Right lobe of liver (tissue), 6 donors: ENCODE data around the gene D2HGDH. TPM values are rescaled to one million over a fixed set of nuclear protein-coding genes. Genes with fewer than 3 reads are reported as not detected.
"Not testable (repeated sequence)": the region's sequence is repeated elsewhere in the genome, so short reads cannot be mapped to it uniquely, and the experiment has no call there.

ENCODE experiments used
- ATAC-seq, 4 donors: fragments of 200-7000 bp; cut with Tn5 transposase; one replicate each; pipeline ENCODE4 v1.9.1; 2020; ENCODE audit warnings: mild to moderate bottlenecking in 4 of 4, moderate library complexity in 4 of 4
- DNase-seq, 3 donors: peaks; one replicate each; pipeline ENCODE4 v3.0.0-alpha.2; 2020
- H3K27ac ChIP-seq, 3 donors: fragments of 200-600 bp; one replicate each; pipeline ENCODE4 v1.8.0; 2022
- H3K27me3 ChIP-seq, 2 donors: fragments of 200-600 bp; one replicate each; pipeline ENCODE4 v1.8.0; 2022
- H3K36me3 ChIP-seq, 4 donors: fragments of 200-600 bp; sonication (generic) in 1 of 4; one replicate each; pipeline versions ENCODE4 v1.5.1 to v1.8.0; 2017 to 2022; ENCODE audit warnings: control low read depth in 1 of 4
- H3K4me1 ChIP-seq, 4 donors: fragments of 200-600 bp; sonication (generic) in 1 of 4; one replicate each; pipeline versions ENCODE4 v1.5.1 to v1.8.0; 2017 to 2022; ENCODE audit warnings: control low read depth in 1 of 4
- H3K4me3 ChIP-seq, 3 donors: fragments of 200-600 bp; one replicate each; pipeline ENCODE4 v1.8.0; 2022
- H3K9me3 ChIP-seq, 4 donors: fragments of 200-600 bp; sonication (generic) in 1 of 4; one replicate each; pipeline versions ENCODE4 v1.5.1 to v1.8.0; 2017 to 2022; ENCODE audit warnings: control low read depth in 1 of 4
- CTCF ChIP-seq, 4 donors: fragments of 200-600 bp in 3 of 4; fragments of 450-650 bp in 1 of 4; IDR thresholded peaks; one replicate each; pipeline versions ENCODE4 v1.5.1 to v1.8.0; 2016 to 2022; ENCODE audit warnings: antibody characterized with exemption in 4 of 4, mild to moderate bottlenecking in 2 of 4
- POLR2A ChIP-seq: fragments of 450-650 bp; IDR thresholded peaks from one replicate; pipeline ENCODE4 v1.6.1; 2017; ENCODE audit warnings: antibody characterized with exemption, mild to moderate bottlenecking
- WGBS: methylation state at CpG from one replicate; pipeline ENCODE4 v1.1.6; 2018; ENCODE audit warnings: low coverage, low lambda C conversion rate; ENCODE audit not compliant: insufficient coverage; ENCODE audit errors: missing lambda C conversion rate; 5-methylcytosine and 5-hydroxymethylcytosine counted together
- intact Hi-C, 2 donors: fragments of 100-400 bp; cut with DNase I; formaldehyde crosslinking; loops; one replicate each; pipeline versions ENCODE4 v1.11.2 to v1.14.1; 2022
- total RNA-seq, 6 experiments: library from RNA; depleted of rRNA in 2 of 6; stranded (reverse); fragments of >200 nt in 2 of 6; fragmentation: NEBNext Ultra II Directional in 3 of 6; extraction: Animal tissue kit (Norgen Biotek cat#: 25700) in 3 of 6; gene quantifications; one replicate each; pipeline versions ENCODE4 v1.1.0 to v1.2.4, GENCODE V29; 2016 to 2023
- donor health status: DM: no; HTN: yes; CAD: no.
- donor health status: DM: no; HTN: no; CAD: no.
- donor health status: DM: no; HTN: no; CAD: no.
- donor health status: DM: no; HTN: yes; CAD: no.
- donor health status: DM: no; HTN: yes; CAD: no.

Gene D2HGDH
- total RNA-seq, 6 experiments from 2014 or later, result 18.9 to 38.6 (median 25.9) TPM

- TF ChIP-seq POLR2A (no peak), CTCF (IDR thresholded peaks at IDR 0.05) (no peak)
- Histone ChIP-seq H3K27ac (no peak overlapping the region), H3K27me3 (no peaks in the 10 kb centered on the region), H3K36me3 (no peaks in the 10 kb centered on the region), H3K4me1 (peaks cover 0 to 16% (median 0%) of the 10 kb centered on the region in 4 donors), H3K4me3 (no peak overlapping the region), H3K9me3 (no peaks in the 10 kb centered on the region)
- peak; percentile 20 to 53 (median 42) for DNase-seq
- ATAC-seq, result no peak
- intact Hi-C loops, result no loop called here
- 38% methylated on average over 8 of the region's 35 CpGs for WGBS
Observed at GRCh38 chr2:241804326-241805229, 70.1 kb downstream of the D2HGDH start.

- H3K27ac ChIP-seq, H3K9me3 ChIP-seq, H3K27me3 ChIP-seq, ATAC-seq, DNase-seq, intact Hi-C loops, H3K4me3 ChIP-seq, H3K36me3 ChIP-seq: not testable (repeated sequence)
- peaks cover 0 to 23% (median 0%) of the 10 kb centered on the region in 4 donors for H3K4me1 ChIP-seq
- WGBS, result 80% methylated on average over 1 of the region's 8 CpGs
Observed at GRCh38 chr2:241806217-241806616, 71.8 kb downstream of the D2HGDH start.

DNA sequence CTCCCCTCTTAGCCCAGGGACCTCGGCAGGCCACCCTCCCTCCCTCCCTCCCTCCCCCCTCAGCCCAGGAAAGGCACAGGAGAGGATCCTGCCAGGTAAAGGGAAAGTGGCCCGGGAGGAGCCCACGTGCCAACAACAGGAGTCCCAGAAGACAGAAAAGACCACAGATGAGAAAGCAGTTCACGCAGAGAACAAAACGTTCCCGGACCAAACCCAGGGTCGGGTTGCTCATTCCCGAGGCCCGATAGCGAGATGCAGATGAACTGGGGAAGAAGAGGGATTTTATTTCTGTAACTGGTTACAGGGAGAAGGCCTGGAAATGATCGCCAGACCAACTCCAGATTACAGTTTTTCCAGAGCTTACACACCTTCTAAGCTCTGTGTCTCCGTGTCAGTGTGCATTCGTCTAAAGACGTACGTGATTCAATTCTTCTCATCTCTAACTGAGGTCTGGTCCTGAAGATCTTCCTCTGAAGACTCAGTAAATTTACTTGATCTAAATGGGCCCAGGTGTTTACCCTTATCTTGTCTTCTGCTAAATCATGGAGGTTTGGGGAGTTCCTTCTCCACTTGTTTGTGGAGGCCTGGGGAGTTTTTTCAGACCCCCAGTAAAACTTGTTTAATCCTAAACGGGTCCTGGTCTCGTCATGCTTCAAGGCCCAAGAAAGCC, 73.8 kb downstream of the D2HGDH start:
- intact Hi-C loops, result no loop called here
- peak overlapping the region in 2 of 3 donors; percentile 67 to 89 for H3K27ac ChIP-seq

GRCh38 chr2:241808721-241809382, 74.4 kb downstream of the D2HGDH start, which contains the start of gene NEU4:
NEU4 (plus strand) TSS chr2:241809193; CDS start chr2:241814485, 5,292 bp downstream.
- no peaks in the 10 kb centered on the region for H3K9me3 ChIP-seq
- H3K27me3 ChIP-seq, result no peaks in the 10 kb centered on the region
- 48% methylated on average over 13 of the region's 31 CpGs for WGBS
- intact Hi-C loops, result no loop called here
- peaks cover 0 to 27% (median 3%) of the 10 kb centered on the region in 4 donors for H3K4me1 ChIP-seq
- TF ChIP-seq CTCF (IDR thresholded peaks at IDR 0.05), result no peak
- TF ChIP-seq POLR2A, result peak; percentile 65
- no peaks in the 10 kb centered on the region for H3K36me3 ChIP-seq
- ATAC-seq (peak; percentile 77 to 90 (median 86)), DNase-seq (peak; percentile 73 to 93 (median 91))
- H3K27ac ChIP-seq, result peak within 1 kb of the TSS in 2 of 3 donors; percentile 89 to 91
- H3K4me3 ChIP-seq, result peak within 1 kb of the TSS; percentile 36 to 74 (median 73)

More for the DNA sequence above, 73.8 kb downstream of the D2HGDH start:
- 51% methylated on average over 12 of the region's 17 CpGs for WGBS
- no peaks in the 10 kb centered on the region for H3K9me3 ChIP-seq
- peak overlapping the region in 2 of 3 donors; percentile 73 to 74 for H3K4me3 ChIP-seq
- H3K36me3 ChIP-seq, result no peaks in the 10 kb centered on the region
- ATAC-seq (no peak), DNase-seq (peak in 1 of 3 donors; percentile 43)
- H3K27me3 ChIP-seq, result no peaks in the 10 kb centered on the region
- H3K4me1 ChIP-seq, result peaks cover 0 to 29% (median 3%) of the 10 kb centered on the region in 4 donors
- no peak for TF ChIP-seq CTCF (IDR thresholded peaks at IDR 0.05)
- no peak for TF ChIP-seq POLR2A
